ENCODE data around the gene ABLIM2.

DNA sequence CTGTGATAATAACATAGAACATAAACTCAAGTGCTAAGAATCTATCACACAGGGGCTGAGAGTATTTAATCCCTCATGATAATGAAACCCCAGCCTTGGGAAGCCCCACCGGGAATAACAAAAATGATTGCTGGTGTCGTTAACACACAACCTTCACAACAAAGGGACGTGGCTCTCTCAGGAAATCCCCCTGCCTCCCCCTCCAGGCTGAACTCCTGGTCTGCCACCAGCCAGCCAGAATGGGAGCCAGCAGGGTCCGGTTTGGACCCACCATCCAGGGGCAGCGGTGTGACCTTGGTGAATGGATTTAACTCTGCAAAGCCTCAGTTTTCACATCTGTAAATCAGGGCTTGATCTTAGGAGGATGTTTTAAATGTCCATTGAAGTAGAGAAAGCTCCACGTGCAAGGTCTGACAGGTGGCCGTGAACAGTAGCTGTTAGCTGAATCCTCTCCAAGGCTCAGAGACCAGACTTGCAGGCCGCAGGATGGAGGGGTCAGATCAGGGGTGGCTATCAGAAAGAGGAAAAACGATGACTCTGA, 46.5 kb downstream of the ABLIM2 start:
- TF ChIP-seq, protein P1, sequence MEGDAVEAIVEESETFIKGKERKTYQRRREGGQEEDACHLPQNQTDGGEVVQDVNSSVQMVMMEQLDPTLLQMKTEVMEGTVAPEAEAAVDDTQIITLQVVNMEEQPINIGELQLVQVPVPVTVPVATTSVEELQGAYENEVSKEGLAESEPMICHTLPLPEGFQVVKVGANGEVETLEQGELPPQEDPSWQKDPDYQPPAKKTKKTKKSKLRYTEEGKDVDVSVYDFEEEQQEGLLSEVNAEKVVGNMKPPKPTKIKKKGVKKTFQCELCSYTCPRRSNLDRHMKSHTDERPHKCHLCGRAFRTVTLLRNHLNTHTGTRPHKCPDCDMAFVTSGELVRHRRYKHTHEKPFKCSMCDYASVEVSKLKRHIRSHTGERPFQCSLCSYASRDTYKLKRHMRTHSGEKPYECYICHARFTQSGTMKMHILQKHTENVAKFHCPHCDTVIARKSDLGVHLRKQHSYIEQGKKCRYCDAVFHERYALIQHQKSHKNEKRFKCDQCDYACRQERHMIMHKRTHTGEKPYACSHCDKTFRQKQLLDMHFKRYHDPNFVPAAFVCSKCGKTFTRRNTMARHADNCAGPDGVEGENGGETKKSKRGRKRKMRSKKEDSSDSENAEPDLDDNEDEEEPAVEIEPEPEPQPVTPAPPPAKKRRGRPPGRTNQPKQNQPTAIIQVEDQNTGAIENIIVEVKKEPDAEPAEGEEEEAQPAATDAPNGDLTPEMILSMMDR (IDR thresholded peaks at IDR 0.05): no peak
- TF ChIP-seq EZH2 (IDR thresholded peaks at IDR 0.05; ENCODE audit: borderline replicate concordance, insufficient read depth, low read depth, low read length, poor library complexity, severe bottlenecking): no peak
